ENCODE measurements around the gene ARHGAP4.

Gene ARHGAP4

GRCh38 chrX:153924149-153924861 is 1.8 kb downstream of the ARHGAP4 start:
- FAIRE-seq = peak; percentile 95

- no peak for FAIRE-seq
These were observed 2.9 kb downstream of the ARHGAP4 start for GRCh38 chrX:153922932-153923857.

GRCh38 chrX:153921511-153922446 is 4.3 kb downstream of the ARHGAP4 start:
- FAIRE-seq = no peak

GRCh38 chrX:153921070-153921469 is 5.0 kb downstream of the ARHGAP4 start:
- no peak for FAIRE-seq

DNA sequence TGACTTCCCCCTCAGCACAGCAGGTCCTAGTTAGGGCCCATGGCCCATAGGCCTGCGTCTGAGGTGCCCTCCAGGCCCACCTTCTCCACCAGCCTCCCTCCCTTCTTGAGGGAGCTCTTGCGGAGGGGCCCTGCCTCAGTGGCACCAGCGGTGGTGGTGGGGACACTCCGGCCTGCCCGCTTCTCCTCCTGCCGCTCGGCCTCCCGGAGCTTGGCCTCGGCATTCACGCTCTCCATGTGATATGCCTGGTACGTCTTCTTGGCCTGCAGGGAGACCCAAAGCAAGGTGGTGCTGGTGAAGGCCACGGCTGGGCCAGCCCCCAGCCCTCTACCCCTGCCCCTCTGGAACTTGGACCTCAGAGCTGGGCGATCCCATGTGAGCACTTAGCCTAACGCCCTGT is 5.5 kb downstream of the ARHGAP4 start:
- FAIRE-seq = no peak

GRCh38 chrX:153919281-153919680 is 6.8 kb downstream of the ARHGAP4 start:
- FAIRE-seq = no peak

- FAIRE-seq = no peak
These were observed 8.2 kb downstream of the ARHGAP4 start for GRCh38 chrX:153917869-153918268.

GRCh38 chrX:153913701-153914100 is 12.4 kb downstream of the ARHGAP4 start:
- no peak for FAIRE-seq

GRCh38 chrX:153913211-153913610 is 12.9 kb downstream of the ARHGAP4 start:
- FAIRE-seq = no peak

DNA sequence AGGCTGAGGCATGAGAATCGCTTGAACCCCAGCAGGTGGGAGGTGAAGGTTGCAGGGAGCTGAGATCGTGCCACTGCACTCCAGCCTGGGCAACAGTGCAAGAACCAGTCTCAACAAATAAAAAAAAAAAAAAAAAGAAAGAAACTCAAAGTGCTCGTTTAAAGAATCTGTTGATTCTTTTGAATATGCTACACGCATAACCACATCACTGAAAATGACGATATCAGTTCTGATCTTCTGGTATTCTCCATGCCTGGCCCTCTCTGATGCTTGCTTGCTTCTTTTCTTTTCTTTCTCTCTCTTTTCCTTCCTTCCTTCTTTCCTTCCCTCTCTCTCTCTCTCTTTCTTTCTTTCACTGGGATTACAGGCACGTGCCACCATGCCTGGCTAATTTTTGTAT is 14.3 kb downstream of the ARHGAP4 start:
- no peak for FAIRE-seq

GRCh38 chrX:153910446-153910845 is 15.6 kb downstream of the ARHGAP4 start:
- no peak for FAIRE-seq

DNA sequence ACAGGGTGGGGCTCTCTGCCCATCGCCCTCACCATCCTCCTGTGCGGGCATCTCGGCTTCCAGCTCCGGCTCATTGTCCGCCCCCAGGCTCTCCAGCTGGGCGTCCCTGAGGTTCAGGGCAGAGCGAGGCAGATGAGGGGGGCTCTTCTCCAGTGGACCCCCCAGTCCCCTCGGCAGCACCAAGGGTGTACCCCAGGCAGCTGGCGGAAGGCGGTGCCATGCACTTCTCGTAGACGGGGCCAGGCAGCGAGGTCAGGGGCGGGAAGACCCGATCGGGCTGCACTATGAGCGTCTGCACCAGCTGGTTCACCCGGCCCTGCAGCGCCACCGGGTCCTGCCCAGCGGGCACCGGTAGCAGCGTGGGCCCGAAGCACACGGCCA is 16.1 kb downstream of the ARHGAP4 start:
- no peak for FAIRE-seq

GRCh38 chrX:153909024-153909979 is 16.8 kb downstream of the ARHGAP4 start:
- peak; percentile 58 for FAIRE-seq

- FAIRE-seq = no peak
These were observed 17.7 kb downstream of the ARHGAP4 start for GRCh38 chrX:153908219-153908860.

DNA sequence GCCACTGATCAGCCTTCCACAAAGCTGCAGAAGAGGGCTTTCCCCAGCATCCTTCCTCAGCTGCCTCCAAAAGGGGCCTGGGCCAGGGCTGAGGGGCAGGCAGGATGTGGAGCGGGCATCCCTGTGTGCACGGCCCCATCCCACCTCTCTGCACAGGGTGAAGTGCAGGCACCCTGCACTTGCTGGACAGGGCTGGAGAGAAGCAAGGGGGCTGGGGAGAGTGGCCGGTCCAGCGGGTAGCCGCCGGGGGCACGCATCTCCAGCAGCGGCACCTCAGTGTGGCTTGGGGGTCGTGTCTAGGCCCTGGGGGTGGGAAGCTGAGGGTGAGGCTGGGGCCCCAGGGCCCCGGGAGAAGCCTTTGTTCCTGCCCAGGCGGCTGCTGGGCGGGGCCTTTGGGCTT is 18.6 kb downstream of the ARHGAP4 start:
- no peak for FAIRE-seq

GRCh38 chrX:153906126-153906917 is 19.7 kb downstream of the ARHGAP4 start:
- FAIRE-seq = no peak

GRCh38 chrX:153905481-153906095 is 20.5 kb downstream of the ARHGAP4 start:
- FAIRE-seq = no peak

GRCh38 chrX:153903991-153904957 is 21.8 kb downstream of the ARHGAP4 start, which contains the start of gene AVPR2:
Gene AVPR2, plus strand, starts transcription at chrX:153904673. Its CDS starts 473 bp downstream, at chrX:153905146.
- no peak for FAIRE-seq
